Tibial nerve (tissue), 4 donors: Measurements from ENCODE around the gene SLC22A31. TPM values are rescaled to one million over a fixed set of nuclear protein-coding genes. Genes with fewer than 3 reads are reported as not detected.

Experiments
- DNase-seq, 2 donors: peaks; one replicate each; pipeline ENCODE4 v3.0.0-alpha.2; 2019; ENCODE audit warnings: low spot score in 2 of 2
- H3K27ac ChIP-seq, 4 donors: fragments of 200-600 bp; sonication (generic) in 3 of 4; one replicate each; pipeline ENCODE4 v1.5.1; 2017 to 2019; ENCODE audit warnings: mild to moderate bottlenecking in 1 of 4
- H3K27me3 ChIP-seq, 2 donors: fragments of 200-600 bp; sonication (generic) in 1 of 2; one replicate each; pipeline versions ENCODE4 v1.5.1 to v1.6.0; 2017 to 2019
- H3K36me3 ChIP-seq, 3 donors: fragments of 200-600 bp; sonication (generic); one replicate each; pipeline ENCODE4 v1.5.1; 2018 to 2019
- H3K4me1 ChIP-seq, 4 donors: fragments of 200-600 bp; sonication (generic) in 3 of 4; one replicate each; pipeline ENCODE4 v1.5.1; 2017 to 2019
- H3K4me3 ChIP-seq, 4 donors: fragments of 200-600 bp; sonication (generic) in 3 of 4; one replicate each; pipeline ENCODE4 v1.5.1; 2017 to 2019; ENCODE audit warnings: mild to moderate bottlenecking in 1 of 4, moderate library complexity in 1 of 4
- H3K9me3 ChIP-seq, 4 donors: fragments of 200-600 bp; sonication (generic) in 3 of 4; one replicate each; pipeline ENCODE4 v1.5.1; 2017 to 2019
- EP300 ChIP-seq, 2 donors: sonication (generic); formaldehyde crosslinking; IDR thresholded peaks; one replicate each; pipeline ENCODE4 v1.6.1; 2017; ENCODE audit warnings: antibody characterized with exemption in 2 of 2, mild to moderate bottlenecking in 1 of 2
- POLR2A ChIP-seq, 2 donors: fragments of 450-650 bp; IDR thresholded peaks; one replicate each; pipeline ENCODE4 v1.6.1; 2017; ENCODE audit warnings: antibody characterized with exemption in 2 of 2, mild to moderate bottlenecking in 2 of 2, moderate library complexity in 2 of 2
- WGBS, 2 donors: methylation state at CpG; one replicate each; pipeline ENCODE4 v1.1.5; 2018; 5-methylcytosine and 5-hydroxymethylcytosine counted together
- total RNA-seq, 4 donors: library from RNA; depleted of rRNA; stranded (reverse); fragments of >200 nt; gene quantifications; one replicate each; pipeline ENCODE4 v1.1.0, GENCODE V29; 2016
- TF ChIP-seq, protein P1 (sequence below), 5 experiments: fragments of 200-600 bp in 3 of 5; fragments of 450-650 bp in 2 of 5; sonication (generic) in 3 of 5; IDR thresholded peaks; one replicate each; pipeline ENCODE4 v1.5.1; 2016 to 2019; ENCODE audit warnings: antibody characterized with exemption in 5 of 5, mild to moderate bottlenecking in 3 of 5, moderate library complexity in 2 of 5

Gene SLC22A31
- total RNA-seq, 4 donors from 2014 or later, result 1.4 to 3.3 TPM; not detected in 2

DNA sequence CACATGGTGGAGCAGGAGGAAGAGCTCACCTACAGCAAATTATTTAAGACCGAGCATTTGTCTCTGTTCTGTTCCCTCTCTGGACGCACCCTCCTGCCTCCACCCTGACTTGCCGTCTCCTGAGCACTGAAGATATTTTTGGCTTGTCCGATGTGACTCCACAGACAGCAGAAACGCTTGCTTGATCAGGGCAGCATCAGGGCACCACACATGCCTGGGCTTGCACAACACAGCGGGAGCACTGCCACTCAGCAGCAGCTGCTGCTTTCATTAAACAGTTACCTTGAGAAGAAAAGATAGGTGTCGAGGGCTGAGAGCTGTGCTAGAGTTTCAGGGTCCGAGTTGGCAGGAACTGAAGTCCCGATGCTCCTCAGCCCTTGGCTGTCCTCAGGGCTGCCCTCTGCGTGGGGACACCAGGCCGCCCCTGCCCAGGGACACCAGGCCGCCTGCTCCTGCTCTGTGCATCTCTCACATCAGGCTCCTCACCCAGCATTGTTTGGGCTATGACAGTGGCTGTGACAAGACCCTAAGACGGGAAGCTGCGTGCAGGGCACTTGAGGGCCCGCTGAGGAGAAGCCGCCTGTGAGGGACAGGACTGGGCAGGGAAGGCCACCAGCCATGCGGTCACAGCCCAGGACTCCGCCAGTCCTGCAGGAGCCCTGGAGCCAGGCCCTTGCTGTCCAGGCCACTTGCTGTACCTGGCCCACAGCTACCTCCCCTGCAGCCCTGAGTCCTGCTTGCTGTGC lies 50.1 kb downstream of the SLC22A31 start:
- Histone ChIP-seq H3K27me3 (no peaks in the 10 kb centered on the region), H3K4me1 (peaks cover 0 to 13% (median 6%) of the 10 kb centered on the region in 4 donors), H3K4me3 (no peak overlapping the region), H3K27ac (no peak overlapping the region), H3K9me3 (peaks cover 0 to 5% (median 0%) of the 10 kb centered on the region in 4 donors), H3K36me3 (peaks cover 8 to 84% (median 21%) of the 10 kb centered on the region in 3 donors)
- TF ChIP-seq, protein P1, sequence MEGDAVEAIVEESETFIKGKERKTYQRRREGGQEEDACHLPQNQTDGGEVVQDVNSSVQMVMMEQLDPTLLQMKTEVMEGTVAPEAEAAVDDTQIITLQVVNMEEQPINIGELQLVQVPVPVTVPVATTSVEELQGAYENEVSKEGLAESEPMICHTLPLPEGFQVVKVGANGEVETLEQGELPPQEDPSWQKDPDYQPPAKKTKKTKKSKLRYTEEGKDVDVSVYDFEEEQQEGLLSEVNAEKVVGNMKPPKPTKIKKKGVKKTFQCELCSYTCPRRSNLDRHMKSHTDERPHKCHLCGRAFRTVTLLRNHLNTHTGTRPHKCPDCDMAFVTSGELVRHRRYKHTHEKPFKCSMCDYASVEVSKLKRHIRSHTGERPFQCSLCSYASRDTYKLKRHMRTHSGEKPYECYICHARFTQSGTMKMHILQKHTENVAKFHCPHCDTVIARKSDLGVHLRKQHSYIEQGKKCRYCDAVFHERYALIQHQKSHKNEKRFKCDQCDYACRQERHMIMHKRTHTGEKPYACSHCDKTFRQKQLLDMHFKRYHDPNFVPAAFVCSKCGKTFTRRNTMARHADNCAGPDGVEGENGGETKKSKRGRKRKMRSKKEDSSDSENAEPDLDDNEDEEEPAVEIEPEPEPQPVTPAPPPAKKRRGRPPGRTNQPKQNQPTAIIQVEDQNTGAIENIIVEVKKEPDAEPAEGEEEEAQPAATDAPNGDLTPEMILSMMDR (IDR thresholded peaks at IDR 0.05), result no peak
- TF ChIP-seq POLR2A (IDR thresholded peaks at IDR 0.05), result no peak
- TF ChIP-seq EP300 (IDR thresholded peaks at IDR 0.05), result no peak
- 90 to 97% methylated on average over 14 to 18 of the region's 18 CpGs for WGBS, 2 donors
- DNase-seq, result no peak

DNA sequence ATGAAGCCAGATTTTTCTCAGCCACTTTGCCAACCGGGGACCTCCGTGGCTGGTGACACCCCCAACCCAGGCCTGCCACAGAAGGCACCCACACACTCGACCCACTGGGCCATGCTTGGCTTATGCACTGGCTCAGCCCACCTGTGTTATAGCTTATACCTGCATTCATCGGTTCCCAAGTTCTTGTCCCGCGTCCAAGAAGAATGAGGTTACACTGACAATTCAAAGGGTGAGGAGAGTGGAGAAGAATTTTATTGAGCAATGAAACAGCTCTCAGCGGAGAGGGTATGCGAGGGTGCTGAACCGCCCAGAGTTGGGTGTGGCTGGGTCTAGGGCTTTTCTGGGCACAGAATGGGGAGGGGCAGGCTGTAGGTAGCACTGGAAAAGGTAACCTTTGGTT lies 51.0 kb downstream of the SLC22A31 start:
- H3K9me3 ChIP-seq, result peaks cover 0 to 5% (median 0%) of the 10 kb centered on the region in 4 donors
- H3K4me1 ChIP-seq, result peaks cover 0 to 5% (median 0%) of the 10 kb centered on the region in 4 donors
- WGBS, 2 donors, result 96 to 97% methylated on average over 9 of the region's 9 CpGs
- no peak for DNase-seq
- no peak overlapping the region for H3K27ac ChIP-seq
- no peak for TF ChIP-seq POLR2A (IDR thresholded peaks at IDR 0.05)
- TF ChIP-seq, protein P1 (IDR thresholded peaks at IDR 0.05), result no peak
- no peak for TF ChIP-seq EP300 (IDR thresholded peaks at IDR 0.05)
- H3K4me3 ChIP-seq, result no peak overlapping the region
- H3K27me3 ChIP-seq, result no peaks in the 10 kb centered on the region
- H3K36me3 ChIP-seq, result peaks cover 8 to 93% (median 22%) of the 10 kb centered on the region in 3 donors

DNA sequence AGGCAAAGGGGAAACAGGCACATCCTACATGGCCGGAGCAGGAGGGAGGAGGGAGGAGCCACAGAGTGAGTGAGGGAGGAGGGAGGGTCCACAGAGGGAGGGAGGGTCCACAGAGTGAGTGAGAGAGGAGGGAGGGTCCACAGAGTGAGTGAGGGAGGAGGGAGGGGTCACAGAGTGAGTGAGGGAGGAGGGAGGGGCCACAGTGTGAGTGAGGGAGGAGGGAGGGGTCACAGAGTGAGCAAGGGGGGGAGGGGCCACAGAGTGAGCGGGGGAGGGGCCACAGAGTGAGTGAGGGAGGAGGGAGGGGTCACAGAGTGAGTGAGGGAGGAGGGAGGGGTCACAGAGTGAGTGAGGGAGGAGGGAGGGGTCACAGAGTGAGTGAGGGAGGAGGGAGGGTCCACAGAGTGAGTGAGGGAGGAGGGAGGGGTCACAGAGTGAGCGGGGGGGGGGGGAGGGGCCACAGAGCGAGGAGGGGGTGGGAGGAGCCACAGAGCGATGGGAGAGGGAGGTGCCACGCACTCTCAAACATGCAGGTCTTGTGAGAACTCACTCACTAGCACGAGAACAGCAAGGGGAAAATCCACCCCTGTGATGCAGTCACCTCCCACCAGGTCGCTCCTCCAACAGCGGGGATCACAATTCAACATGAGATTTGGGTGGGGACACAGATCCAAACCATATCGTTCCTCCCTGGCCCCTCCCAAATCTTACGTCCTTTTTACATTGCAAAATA lies 53.1 kb downstream of the SLC22A31 start:
- Histone ChIP-seq H3K36me3 (peaks cover 8 to 96% (median 22%) of the 10 kb centered on the region in 3 donors), H3K4me3 (no peak overlapping the region), H3K4me1 (no peaks in the 10 kb centered on the region), H3K27ac (no peak overlapping the region), H3K9me3 (peaks cover 0 to 5% (median 0%) of the 10 kb centered on the region in 4 donors), H3K27me3 (no peaks in the 10 kb centered on the region)
- 80 to 84% methylated on average over 9 to 11 of the region's 11 CpGs for WGBS, 2 donors
- DNase-seq, result no peak
- TF ChIP-seq POLR2A (IDR thresholded peaks at IDR 0.05), result no peak
- TF ChIP-seq, protein P1 (IDR thresholded peaks at IDR 0.05), result no peak
- no peak for TF ChIP-seq EP300 (IDR thresholded peaks at IDR 0.05)

DNA sequence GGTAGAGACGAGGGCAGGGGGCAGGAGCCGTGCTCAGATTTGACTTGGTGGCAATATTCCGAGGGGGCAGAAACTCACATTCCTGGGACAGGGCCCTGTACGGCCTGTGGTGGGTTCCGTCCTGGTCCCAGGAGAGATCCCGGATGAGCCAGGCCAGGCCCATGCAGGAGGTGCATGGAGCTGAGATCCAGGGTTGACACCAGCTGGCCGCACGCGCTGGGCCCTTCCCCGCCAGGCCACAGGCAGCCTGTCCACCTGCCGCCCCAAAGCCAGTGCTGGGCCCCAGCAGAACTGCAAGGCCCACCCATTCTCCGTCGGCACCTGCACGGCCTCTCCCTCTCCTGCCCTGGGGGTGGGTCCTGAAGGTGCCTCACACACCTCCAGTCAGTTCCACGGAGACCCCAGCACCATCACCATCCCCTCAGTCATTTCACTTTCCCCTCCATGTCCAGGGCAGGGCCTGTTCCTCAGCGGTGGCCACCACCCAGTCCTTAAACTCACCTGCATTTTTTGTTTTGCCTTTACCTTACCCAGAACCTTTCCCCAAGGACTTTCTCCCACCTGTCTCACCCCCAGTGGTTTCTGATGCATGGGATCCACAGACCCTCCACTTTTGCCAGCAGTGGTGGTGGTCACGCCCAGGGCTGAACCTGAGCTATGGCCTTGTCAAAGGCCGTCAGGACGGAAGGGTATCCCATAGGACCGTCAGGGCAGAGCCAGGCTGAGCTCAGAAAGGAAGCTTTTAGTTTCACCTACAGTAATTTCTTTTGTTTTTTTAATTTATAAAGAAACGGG lies 53.9 kb downstream of the SLC22A31 start:
- DNase-seq, result no peak

More for the DNA sequence above, 53.9 kb downstream of the SLC22A31 start:
- no peaks in the 10 kb centered on the region for H3K4me1 ChIP-seq
- peaks cover 8 to 96% (median 22%) of the 10 kb centered on the region in 3 donors for H3K36me3 ChIP-seq
- 97 to 98% methylated on average over 20 to 21 of the region's 21 CpGs for WGBS, 2 donors
- H3K4me3 ChIP-seq, result no peak overlapping the region
- TF ChIP-seq POLR2A (IDR thresholded peaks at IDR 0.05), result no peak
- TF ChIP-seq, protein P1 (IDR thresholded peaks at IDR 0.05), result no peak
- no peak for TF ChIP-seq EP300 (IDR thresholded peaks at IDR 0.05)
- H3K27me3 ChIP-seq, result no peaks in the 10 kb centered on the region
- H3K27ac ChIP-seq, result no peak overlapping the region
- H3K9me3 ChIP-seq, result peaks cover 0 to 5% (median 0%) of the 10 kb centered on the region in 4 donors

Other genes with a start within 250 kb of the SLC22A31 start
- gene CBFA2T3, start 223.3 kb downstream of the SLC22A31 start, total RNA-seq, result 1 to 10 TPM in 3 of 4 donors, under 1 TPM in 1; 0.78 to 5.0 (median 2.8) TPM
- gene ACSF3, start 106.7 kb downstream of the SLC22A31 start, total RNA-seq, result 10 to 100 TPM; 29.9 to 48.0 (median 40.3) TPM
- gene CDH15, start 28.8 kb downstream of the SLC22A31 start, total RNA-seq, result 1 to 10 TPM in 2 of 4 donors, under 1 TPM in 2; 0.84 to 8.1 (median 1.9) TPM
- gene ZNF778, start 17.2 kb upstream of the SLC22A31 start, total RNA-seq, result 10 to 100 TPM; 11.2 to 26.0 (median 16.2) TPM